Activated T-helper 1 cell treated with Interleukin-2 at 50 U/mL for 16 hours (primary cell): ENCODE data around the gene MYH7.
"Not testable (repeated sequence)": the region's sequence is repeated elsewhere in the genome, so short reads cannot be mapped to it uniquely, and the experiment has no call there.

Source experiments
- DNase-seq: peaks from one replicate; pipeline ENCODE4 v3.0.0-alpha.2; 2020; ENCODE audit warnings: low read depth

MYH7 gene

DNA sequence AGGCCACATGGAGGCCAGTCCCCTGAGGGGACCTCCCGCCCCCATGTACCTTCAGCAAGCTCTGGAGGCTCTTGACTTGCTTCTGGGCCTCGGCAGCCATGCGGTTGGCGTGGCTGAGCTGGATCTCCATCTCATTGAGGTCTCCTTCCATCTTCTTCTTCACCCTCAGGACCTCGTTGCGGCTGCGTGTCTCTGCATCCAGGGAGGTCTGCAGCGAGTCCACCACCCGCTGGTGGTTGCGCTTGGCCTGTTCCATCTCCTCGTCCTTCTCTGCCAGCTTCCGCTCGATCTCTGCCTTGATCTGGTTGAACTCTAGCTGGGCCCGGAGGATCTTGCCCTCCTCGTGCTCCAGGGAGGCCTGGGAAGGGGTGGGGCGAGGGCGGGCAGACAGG lies 49.2 kb downstream of the MYH7 start:
- DNase-seq, result not testable (repeated sequence)

GRCh38 chr14:23385642-23386265 lies 49.7 kb downstream of the MYH7 start:
- no peak for DNase-seq

DNA sequence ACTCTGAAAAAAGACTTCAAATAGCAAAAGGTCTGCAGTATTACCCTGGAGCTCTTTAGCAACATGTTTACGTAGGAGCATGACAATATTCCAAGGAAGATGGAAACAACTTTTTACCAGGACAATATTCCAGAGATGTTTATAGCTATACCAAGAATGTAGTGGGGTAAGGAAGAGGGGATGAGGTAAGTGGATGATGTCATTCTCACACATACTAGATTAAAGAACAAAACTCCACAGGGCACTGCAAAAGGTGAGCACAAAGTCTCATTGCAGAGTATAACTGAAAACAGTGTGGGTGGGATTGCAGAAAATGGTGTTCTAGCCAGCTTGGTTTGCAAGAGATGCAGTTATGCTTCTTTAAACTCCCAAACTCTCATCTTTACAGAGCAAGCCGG lies 50.2 kb downstream of the MYH7 start:
- DNase-seq, result no peak

DNA sequence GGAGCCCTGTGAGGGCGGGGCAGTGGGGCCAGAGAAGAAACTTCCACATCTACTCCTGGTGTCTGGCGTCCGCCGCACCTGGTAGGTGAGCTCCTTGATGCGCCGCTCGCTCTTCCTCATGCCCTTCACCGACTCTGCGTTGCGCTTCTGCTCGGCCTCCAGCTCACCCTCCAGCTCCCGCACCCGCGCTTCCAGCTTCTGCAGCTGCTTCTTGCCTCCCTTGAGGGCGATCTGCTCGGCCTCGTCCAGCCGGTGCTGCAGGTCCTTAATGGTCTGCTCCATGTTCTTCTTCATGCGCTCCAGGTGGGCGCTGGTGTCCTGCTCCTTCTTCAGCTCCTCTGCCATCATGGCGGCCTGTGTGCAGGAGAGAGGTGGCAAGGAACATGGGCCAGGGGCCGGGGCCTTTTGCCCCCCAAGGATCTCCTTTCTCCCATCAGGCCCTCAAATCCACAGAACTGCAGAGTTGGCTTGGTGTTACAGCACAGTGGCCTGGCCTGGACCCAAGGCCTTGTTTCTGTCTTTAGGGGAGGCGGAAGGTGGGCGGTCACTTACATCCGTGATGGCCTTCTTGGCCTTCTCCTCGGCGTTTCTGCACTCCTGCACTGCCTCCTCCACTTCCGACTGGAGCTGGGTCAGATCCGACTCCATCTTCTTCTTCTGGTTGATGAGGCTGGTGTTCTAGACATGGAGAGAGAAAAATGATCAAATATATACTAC lies 50.9 kb downstream of the MYH7 start:
- DNase-seq, result no peak

DNA sequence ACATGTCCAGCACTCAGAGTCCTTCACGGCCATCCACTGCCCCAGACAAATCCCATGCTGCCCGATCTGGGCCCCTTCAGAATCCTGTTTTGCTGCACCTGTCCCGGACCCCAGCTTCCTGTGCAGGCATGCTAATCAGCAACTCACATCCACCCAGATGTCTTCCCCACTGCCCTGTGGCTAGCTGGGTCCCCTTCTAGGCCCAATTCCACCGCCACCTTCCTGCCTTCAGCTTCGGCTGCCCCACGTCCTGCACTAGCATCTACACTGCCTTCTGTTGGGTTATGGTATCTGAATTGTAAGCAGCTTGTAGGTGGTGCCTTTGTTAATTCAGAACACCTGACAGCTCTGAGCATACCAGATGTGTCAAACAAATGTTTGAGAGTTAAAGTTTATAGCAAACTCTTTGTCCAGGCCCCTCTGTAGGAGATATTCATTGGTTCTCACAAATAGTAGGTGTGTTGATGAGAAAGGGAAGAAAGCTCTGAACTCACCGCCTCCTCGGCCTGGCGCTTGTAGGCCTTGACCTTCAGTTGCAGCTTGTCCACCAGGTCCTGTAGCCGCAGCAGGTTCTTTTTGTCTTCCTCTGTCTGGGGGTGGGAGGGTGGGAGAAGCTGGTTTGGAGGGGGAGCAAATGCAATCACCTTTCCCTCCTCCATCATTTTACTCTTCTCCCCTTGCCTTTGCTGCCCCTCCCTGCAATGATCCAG lies 52.6 kb downstream of the MYH7 start:
- DNase-seq, result no peak

- no peak for DNase-seq
Observed at GRCh38 chr14:23382276-23382675, 53.2 kb downstream of the MYH7 start.

DNA sequence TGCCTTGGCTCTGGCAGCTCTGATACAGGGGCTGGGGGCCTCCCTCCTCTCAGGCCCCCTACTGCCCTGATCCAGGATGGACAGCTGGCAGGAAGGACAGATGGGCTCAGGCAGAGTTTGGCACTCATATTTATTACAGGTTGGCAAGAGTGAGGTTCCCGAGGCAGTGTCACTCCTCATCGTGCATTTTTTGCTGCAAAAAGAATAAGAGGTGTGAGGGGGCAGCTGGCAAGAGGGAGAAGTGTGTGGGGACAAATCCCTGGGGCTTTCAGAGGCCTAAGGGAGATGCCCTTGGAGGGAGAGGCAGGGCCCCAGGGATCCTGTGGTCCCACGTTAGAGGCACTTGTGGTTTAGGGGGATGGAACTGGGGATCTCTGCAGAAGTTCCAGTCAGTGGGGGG lies 53.6 kb downstream of the MYH7 start:
- no peak for DNase-seq

DNA sequence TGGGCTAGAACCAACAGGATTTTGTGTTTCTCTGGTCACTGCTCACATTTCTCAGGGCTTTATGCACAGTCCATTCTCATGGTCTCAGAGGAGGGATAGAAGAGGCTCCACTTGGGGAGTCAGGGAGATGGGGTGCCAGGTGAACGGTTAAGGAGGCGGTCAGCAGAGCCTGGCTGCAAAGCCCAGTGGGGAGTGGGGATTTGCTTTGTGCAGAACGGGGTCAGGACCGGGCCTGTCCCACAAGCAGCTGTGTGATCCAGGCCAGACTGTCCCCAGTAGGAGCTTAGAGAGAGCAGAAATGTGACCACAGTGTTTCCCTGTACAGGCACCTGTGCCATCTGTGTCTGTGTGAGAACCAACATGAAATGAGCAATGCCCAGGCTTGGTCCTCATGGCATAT lies 54.5 kb downstream of the MYH7 start:
- DNase-seq, result no peak

- no peak for DNase-seq
Observed at GRCh38 chr14:23380197-23380914, 55.1 kb downstream of the MYH7 start.

GRCh38 chr14:23379366-23380196 lies 55.9 kb downstream of the MYH7 start:
- peak; percentile 47 for DNase-seq

DNA sequence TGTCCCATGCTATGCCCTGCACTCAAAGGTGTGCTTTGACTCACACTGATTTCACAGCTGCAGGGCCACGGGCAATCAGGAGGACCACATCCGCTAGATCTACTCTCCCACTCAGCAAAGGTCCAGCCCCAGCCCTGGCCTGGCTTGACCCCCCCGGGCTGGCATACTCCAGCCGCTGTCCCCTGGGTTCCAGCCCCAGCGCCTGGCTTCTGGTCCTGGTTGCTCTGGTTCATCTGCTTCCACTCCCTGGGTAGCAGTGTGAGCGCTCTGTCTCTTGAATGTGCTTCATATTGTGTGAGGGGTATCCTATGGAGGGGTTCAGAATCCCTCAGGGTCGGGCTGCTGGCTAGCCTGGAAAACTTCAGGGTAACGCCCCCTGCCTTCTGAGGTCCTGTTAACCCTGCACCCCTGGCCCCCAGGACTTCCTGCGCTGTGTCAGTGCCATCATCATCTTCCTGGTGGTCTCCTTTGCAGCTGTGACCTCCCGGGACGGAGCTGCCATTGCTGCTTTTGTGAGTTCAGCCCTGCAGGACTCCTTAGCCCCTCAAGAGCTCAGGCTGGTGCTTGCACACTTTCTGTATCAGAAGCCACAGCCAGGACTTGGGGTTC lies 56.7 kb downstream of the MYH7 start:
- DNase-seq, result no peak

DNA sequence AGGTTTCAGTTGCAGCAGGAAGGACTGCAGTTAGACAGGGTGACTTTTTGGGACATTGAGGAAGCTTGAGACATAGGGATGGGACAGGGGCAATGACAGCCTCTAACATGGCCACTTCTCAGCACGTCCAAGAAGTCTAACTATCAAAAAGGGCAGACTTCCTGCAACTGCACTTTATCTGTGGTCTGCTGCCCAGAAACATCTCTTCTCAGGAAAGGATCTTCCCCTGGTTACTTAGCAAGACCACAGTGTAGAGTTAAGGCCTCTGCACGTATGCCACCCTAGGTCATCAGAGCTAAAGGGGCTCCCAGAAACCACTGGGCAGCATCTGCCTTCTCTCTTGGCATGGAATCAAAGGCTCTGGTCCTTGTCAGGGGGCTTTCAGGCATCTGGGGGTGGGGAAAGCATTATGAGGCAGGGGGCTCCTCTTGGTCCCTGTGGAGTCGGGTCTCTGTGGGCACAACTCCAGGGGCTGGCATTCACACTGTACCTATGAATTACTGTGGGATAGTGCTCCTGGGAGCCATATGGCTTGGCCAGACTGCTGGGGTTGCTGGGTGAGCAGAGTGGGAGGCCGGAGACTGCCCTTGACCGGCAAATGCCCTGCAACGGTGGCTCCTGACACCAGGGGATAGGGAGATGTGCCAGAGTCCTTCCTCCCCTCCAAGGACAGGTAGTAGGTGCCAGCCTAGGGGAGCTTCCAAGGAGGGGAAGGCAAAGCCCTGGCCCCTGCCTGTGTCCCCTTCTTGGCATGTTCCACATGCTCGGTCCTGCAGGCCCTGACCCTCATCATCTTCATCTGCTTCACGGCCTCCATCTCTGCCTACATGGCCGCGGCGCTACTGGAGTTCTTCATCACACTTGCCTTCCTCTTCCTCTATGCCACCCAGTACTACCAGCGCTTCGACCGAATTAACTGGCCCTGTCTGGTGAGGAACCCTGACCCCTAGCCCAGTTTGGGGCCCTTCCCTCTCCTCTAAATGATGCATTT lies 57.6 kb downstream of the MYH7 start:
- DNase-seq, result no peak

DNA sequence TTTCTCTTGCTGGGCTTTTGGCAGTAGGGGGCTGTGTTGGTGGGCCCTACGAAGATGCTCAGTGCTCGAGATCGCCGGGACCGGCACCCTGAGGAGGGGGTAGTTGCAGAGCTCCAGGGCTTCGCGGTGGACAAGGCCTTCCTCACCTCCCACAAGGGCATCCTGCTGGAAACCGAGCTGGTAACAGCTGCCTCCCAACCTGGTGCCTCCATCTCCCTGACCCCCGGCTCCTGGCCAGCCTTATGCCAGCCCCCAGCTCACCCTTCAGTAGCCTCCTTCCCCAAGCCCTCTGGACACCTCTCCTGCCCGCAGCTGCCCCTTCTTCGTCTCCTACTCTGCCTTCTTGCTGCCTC lies 58.3 kb downstream of the MYH7 start:
- no peak for DNase-seq

- no peak for DNase-seq
Observed at GRCh38 chr14:23376482-23377197, 58.8 kb downstream of the MYH7 start, which contains the start of gene CMTM5. TSS of gene CMTM5 (plus strand) at chr14:23377046. CDS start at chr14:23377252, 206 bp downstream.

DNA sequence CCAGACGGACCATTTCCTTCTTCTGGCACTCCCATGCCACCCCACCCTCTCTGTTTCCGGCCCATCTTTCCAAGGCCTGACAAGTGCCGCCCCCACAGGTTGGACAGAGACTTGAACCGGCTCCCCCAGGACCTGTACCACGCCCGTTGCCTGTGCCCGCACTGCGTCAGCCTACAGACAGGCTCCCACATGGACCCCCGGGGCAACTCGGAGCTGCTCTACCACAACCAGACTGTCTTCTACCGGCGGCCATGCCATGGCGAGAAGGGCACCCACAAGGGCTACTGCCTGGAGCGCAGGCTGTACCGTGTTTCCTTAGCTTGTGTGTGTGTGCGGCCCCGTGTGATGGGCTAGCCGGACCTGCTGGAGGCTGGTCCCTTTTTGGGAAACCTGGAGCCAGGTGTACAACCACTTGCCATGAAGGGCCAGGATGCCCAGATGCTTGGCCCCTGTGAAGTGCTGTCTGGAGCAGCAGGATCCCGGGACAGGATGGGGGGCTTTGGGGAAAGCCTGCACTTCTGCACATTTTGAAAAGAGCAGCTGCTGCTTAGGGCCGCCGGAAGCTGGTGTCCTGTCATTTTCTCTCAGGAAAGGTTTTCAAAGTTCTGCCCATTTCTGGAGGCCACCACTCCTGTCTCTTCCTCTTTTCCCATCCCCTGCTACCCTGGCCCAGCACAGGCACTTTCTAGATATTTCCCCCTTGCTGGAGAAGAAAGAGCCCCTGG lies 59.8 kb downstream of the MYH7 start:
- no peak for DNase-seq

DNA sequence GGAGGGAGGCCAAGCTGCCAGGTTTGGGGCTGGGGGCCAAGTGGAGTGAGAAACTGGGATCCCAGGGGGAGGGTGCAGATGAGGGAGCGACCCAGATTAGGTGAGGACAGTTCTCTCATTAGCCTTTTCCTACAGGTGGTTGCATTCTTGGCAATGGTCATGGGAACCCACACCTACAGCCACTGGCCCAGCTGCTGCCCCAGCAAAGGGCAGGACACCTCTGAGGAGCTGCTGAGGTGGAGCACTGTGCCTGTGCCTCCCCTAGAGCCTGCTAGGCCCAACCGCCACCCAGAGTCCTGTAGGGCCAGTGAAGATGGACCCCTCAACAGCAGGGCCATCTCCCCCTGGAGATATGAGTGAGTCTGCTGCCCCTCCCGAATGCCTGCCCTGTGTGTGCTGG lies 62.4 kb downstream of the MYH7 start:
- DNase-seq, result no peak

DNA sequence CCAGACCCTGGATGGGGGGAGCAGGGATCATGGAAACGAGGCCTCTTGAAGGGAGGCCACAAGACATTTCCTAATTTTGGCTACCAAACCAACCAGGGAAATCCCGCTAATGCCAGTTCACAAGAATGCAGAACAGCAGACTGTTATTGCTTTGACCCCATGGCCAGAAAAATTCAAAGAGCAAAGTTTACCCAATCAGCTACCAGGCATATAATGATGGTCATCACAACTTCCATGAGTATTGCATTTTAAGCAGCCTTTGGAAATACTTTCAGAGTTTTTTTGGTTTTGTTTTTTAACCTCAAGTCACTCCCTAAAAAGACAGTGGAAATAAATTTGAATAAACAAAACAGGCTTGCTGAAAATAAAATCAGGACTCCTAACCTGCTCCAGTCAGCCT lies 63.0 kb downstream of the MYH7 start, which contains the start of gene IL25:
Gene IL25 (plus strand): TSS at position 301 of the 400 bp plus-strand sequence.
- no peak for DNase-seq

DNA sequence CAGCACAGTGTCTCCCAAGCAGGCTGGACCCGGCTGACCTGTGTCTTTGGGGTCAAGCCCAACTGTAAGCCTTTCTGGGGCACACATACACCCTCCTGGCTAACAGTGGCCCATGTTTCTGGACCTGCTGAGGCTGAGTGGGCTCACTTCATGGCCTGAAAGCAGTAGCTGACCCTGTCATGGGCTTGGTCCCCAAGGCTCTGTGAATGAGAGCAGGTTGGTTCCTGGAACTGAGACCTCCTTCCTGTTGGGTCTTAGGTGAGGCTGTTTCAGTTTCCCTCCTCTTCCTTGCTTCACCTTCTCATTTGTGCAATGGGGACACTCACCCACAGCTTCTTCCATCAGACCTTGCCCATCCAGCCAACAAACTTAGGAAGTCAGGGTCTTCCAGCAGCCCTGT lies 63.6 kb downstream of the MYH7 start:
- DNase-seq, result no peak

DNA sequence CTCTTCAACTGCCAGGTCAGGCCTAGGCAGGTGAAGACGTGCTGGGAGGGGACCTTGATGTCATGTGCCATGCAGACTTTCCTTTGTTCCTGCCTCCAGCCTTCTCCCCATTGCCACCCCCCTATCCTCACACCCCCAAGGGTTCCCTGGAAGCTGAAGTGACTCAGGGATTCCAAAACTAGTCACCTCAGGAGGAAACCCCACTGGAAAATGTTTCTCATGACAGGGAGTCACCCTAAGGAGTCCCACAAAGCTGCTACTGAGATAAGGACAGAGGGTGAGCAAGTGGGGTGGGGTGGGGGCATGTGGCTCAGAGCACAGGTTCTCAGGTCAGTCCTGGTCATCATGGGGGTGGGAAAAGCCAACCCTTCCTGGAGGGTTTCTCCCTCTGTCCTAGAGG lies 65.2 kb downstream of the MYH7 start:
- DNase-seq, result no peak
